Lower lobe of right lung (tissue), 2 donors: Measurements from ENCODE around the gene UQCR11. TPM values are rescaled to one million over a fixed set of nuclear protein-coding genes. Genes with fewer than 3 reads are reported as not detected.

Experiments used
- ATAC-seq, 2 donors: fragments of 200-7000 bp; cut with Tn5 transposase; one replicate each; pipeline ENCODE4 v1.9.1; 2020 to 2022; ENCODE audit warnings: mild to moderate bottlenecking in 2 of 2, moderate library complexity in 2 of 2
- DNase-seq: peaks from one replicate; pipeline ENCODE4 v3.0.0-alpha.2; 2020
- H3K27ac ChIP-seq: fragments of 200-600 bp; one replicate; pipeline ENCODE4 v1.8.0; 2022
- H3K27me3 ChIP-seq: fragments of 200-600 bp; one replicate; pipeline ENCODE4 v1.8.0; 2022; ENCODE audit warnings: low read depth
- H3K36me3 ChIP-seq: fragments of 200-600 bp; one replicate; pipeline ENCODE4 v1.8.0; 2022; ENCODE audit warnings: mild to moderate bottlenecking
- H3K4me1 ChIP-seq: fragments of 200-600 bp; one replicate; pipeline ENCODE4 v1.8.0; 2022
- H3K4me3 ChIP-seq: fragments of 200-600 bp; one replicate; pipeline ENCODE4 v1.8.0; 2022; ENCODE audit warnings: mild to moderate bottlenecking
- H3K9me3 ChIP-seq: fragments of 200-600 bp; one replicate; pipeline ENCODE4 v1.8.0; 2022
- intact Hi-C: fragments of 100-400 bp; cut with DNase I; formaldehyde crosslinking; loops from one replicate; pipeline ENCODE4 v1.11.0; 2022
- total RNA-seq: library from RNA; stranded (reverse); fragmentation: NEBNext Ultra II Directional; extraction: Animal tissue kit (Norgen Biotek cat#: 25700); gene quantifications from one replicate; pipeline ENCODE4 v1.2.1, GENCODE V29; 2021
- TF ChIP-seq, protein P1 (sequence below): fragments of 200-600 bp; IDR thresholded peaks from one replicate; pipeline ENCODE4 v1.8.0; 2022; ENCODE audit warnings: antibody characterized with exemption, mild to moderate bottlenecking
- donor health status: DM: no; HTN: yes; CAD: no; lungs with severe emphysema.

Gene UQCR11
- total RNA-seq, 1 donor from 2014 or later: 164 TPM

DNA sequence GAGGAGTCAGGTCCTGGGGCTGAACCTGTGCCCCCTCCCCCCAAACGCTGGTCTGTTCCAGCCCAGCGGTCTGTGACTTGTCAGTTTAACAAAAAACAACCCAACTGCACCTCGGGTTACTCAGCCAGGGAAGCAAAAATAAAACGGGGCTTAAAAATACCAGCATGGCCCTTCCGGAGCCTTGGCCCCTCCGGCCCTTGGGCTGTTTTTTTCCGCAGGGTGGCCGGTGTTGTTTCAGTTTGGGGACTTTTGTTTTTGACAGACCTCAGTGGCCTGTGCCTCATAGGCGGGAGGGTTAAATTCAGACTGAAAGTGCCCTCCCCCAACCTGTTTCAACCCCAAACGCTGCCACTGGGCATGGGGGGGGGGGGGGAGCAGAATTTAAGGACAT is 43.2 kb upstream of the UQCR11 start:
- H3K9me3 ChIP-seq: no peaks in the 10 kb centered on the region
- no peak overlapping the region for H3K27ac ChIP-seq
- H3K4me1 ChIP-seq: peaks cover 17% of the 10 kb centered on the region
- H3K27me3 ChIP-seq: no peaks in the 10 kb centered on the region
- H3K36me3 ChIP-seq: peaks cover 49% of the 10 kb centered on the region
- TF ChIP-seq, protein P1, sequence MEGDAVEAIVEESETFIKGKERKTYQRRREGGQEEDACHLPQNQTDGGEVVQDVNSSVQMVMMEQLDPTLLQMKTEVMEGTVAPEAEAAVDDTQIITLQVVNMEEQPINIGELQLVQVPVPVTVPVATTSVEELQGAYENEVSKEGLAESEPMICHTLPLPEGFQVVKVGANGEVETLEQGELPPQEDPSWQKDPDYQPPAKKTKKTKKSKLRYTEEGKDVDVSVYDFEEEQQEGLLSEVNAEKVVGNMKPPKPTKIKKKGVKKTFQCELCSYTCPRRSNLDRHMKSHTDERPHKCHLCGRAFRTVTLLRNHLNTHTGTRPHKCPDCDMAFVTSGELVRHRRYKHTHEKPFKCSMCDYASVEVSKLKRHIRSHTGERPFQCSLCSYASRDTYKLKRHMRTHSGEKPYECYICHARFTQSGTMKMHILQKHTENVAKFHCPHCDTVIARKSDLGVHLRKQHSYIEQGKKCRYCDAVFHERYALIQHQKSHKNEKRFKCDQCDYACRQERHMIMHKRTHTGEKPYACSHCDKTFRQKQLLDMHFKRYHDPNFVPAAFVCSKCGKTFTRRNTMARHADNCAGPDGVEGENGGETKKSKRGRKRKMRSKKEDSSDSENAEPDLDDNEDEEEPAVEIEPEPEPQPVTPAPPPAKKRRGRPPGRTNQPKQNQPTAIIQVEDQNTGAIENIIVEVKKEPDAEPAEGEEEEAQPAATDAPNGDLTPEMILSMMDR: no peak
- H3K4me3 ChIP-seq: no peak overlapping the region
- DNase-seq (no peak), ATAC-seq (no peak)
- intact Hi-C loops: no loop called here

DNA sequence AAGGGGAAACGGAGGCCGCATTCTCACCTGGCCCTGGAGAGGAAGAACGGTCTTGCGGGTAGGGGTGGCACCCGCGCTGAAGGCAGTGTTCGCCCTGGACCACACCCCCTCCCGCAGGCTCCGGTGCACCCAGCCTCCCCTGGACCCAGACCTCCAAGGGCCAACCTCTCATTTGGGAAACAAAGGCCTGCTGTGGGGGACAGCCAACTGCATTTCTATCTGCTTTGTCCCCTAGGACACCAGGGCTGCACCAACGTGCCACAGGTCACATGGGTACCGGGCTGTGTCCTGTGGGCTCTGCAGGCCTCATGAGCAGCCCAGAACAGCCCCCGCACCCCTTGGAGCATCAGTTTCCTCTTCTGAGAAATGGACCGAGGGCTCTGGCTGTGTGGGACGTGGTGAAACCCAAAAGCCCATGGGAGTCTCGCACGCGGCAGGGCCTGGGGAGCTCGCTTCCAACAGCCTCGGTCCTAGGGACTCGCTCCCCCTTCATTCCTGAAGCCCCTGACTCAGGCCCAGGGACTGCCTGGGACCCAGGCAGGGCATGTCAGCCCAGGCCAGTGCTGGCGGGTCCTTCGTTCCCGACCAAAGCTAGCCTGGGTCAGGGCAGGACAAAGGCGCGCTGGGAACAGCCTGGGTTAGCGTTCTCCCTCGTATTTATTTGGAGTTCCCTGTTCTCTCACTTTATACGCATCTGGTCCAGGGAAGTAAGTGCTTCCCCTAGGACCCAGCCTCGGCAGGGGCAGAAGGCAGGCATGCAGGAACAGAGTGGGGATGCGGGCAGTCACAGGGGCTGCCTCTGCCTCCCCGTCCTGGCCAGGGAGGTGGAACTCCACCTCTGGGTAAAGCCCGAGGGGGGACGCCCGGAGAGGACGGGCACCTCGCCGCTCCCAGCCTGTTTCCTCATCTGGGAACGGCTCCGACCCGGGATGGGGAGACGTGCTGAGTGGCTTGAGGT is 42.5 kb upstream of the UQCR11 start:
- Histone ChIP-seq H3K9me3 (no peaks in the 10 kb centered on the region), H3K36me3 (peaks cover 50% of the 10 kb centered on the region), H3K27ac (no peak overlapping the region), H3K4me1 (peaks cover 13% of the 10 kb centered on the region), H3K27me3 (no peaks in the 10 kb centered on the region), H3K4me3 (no peak overlapping the region)
- intact Hi-C loops: no loop called here
- ATAC-seq (no peak), DNase-seq (no peak)
- TF ChIP-seq, protein P1: no peak

DNA sequence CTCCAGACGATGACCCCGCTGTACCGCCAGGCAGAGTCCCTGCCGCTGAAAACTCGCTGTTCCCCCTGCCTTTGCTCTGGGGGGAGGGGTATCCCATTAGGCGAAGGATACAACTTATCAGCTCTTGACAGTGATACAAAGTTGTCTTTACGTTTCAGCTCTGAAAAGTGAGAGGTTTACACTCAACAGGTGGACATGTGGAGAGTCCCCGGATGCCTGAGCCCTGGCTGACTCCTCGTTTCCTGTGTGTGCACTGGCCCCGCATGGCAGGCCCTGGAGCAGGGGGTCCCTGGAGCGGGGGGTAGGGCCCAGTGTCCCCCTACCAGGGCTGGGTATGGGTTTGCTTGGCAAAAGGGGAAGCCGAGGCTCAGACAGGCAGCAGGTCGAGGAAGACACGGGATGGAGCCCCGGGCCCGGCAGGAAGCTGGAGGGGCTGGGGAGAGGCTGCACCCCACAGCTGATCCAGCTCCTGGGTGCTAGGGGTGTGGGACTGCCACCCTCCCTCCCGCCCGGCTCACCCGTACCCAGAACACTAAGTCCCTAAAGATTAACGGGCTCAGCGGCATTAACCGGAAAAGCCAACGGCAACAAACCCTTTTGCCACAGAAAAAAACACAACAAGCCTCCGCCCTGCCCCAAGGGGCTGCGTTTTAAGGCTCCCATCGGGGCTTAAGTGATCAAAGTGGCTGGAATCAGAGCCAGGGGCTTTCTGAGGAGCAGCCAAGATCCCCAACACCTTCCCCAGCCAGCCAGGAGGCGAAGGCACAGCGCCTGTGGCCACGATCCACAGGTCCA is 41.6 kb upstream of the UQCR11 start:
- Histone ChIP-seq H3K27ac (no peak overlapping the region), H3K4me3 (no peak overlapping the region), H3K36me3 (peaks cover 57% of the 10 kb centered on the region), H3K9me3 (no peaks in the 10 kb centered on the region), H3K27me3 (no peaks in the 10 kb centered on the region), H3K4me1 (peaks cover 13% of the 10 kb centered on the region)
- DNase-seq (no peak), ATAC-seq (no peak)
- TF ChIP-seq, protein P1: no peak
- intact Hi-C loops: no loop called here

DNA sequence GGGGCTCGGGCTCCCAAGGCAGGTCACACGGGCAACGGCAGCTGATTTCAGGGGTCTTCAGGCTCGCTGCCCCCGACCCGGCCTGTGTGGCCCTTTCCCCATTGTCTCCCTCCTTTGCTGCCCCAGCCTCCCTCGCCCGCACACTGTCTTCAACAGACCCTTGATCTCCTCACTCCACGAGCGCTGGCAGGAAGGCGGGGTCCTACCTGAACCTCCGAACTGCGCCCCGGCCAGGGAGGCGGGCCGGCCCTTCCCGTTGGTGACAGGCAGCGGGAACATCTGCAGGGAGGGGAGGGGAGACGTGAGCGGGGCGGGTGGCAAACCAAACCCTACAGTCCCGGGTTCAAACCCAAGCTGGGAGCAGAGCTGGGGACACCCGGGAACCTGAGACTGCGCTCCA is 40.9 kb upstream of the UQCR11 start:
- peaks cover 64% of the 10 kb centered on the region for H3K36me3 ChIP-seq
- intact Hi-C loops: no loop called here

DNA sequence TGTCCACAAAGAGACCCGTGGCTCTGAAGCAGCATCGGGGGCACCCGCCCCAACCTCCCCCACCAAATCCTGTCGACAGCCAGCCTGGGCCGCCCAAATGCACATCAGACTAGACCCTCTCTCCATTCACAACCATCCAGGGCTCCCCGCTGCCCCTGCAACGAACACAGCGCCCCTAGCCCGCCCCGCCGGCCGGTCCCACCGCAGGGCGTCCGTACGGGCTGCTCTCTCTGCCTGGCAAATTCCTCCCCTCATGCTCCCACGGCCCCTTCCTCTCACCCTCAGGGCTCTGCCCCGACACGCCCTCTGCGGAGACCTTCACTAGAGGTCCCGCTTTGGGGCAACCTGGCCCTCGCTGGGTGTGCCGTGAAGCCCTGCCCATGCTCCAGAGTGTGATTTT is 40.0 kb upstream of the UQCR11 start:
- H3K4me3 ChIP-seq: no peak overlapping the region
- H3K27ac ChIP-seq: no peak overlapping the region
- no peaks in the 10 kb centered on the region for H3K27me3 ChIP-seq
- TF ChIP-seq, protein P1: no peak
- DNase-seq: no peak
- intact Hi-C loops: no loop called here
- ATAC-seq: no peak
- peaks cover 68% of the 10 kb centered on the region for H3K36me3 ChIP-seq
- H3K9me3 ChIP-seq: no peaks in the 10 kb centered on the region
- H3K4me1 ChIP-seq: peaks cover 2% of the 10 kb centered on the region

More for the DNA sequence above, 40.9 kb upstream of the UQCR11 start:
- Histone ChIP-seq H3K9me3 (no peaks in the 10 kb centered on the region), H3K4me3 (no peak overlapping the region), H3K27me3 (no peaks in the 10 kb centered on the region), H3K4me1 (peaks cover 10% of the 10 kb centered on the region), H3K27ac (no peak overlapping the region)
- TF ChIP-seq, protein P1: no peak
- ATAC-seq (no peak), DNase-seq (no peak)
